K562 (cell line): Measurements from ENCODE around the gene COG7. TPM values are rescaled to one million over a fixed set of nuclear protein-coding genes. Genes with fewer than 3 reads are reported as not detected.

ENCODE experiments used
- ATAC-seq: fragments of 200-7000 bp; cut with Tn5 transposase; 3 replicates; pipeline ENCODE4 v1.9.1; 2020; ENCODE audit warnings: moderate library complexity
- BruUV-seq: library from RNA; stranded (reverse); fragments of 400-500 nt; replicated peaks from 2 replicates; lab custom pipeline; 2021; lab: Mats Ljungman, UMichigan
- CTCF ChIA-PET: fragments of 300-600 bp; formaldehyde crosslinking; extraction: SDS; loops from one replicate; lab custom pipeline; 2021; ENCODE audit warnings: low intra/inter-chr PET ratio; lab: Yijun Ruan, JAX
- POLR2A ChIA-PET: fragments of 300-600, 350-650 bp; sonication (Branson Sonifier 250); formaldehyde crosslinking; extraction: SDS; loops from one replicate; lab custom pipeline; 2021; ENCODE audit warnings: antibody characterized with exemption, inconsistent platforms; lab: Yijun Ruan, JAX
- DNase-seq, 4 experiments: peaks; one replicate each; pipeline versions ENCODE4 v3.0.0 to v3.0.0-alpha.2; 2011 to 2018; ENCODE audit warnings: low spot score in 3 of 4, mixed read lengths in 3 of 4; ENCODE audit errors: extremely low read depth in 1 of 4
- FAIRE-seq: peaks from 2 replicates; lab custom pipeline; 2011; peaks lifted over from hg19 to GRCh38; lab: Jason Lieb, UNC
- H2AFZ ChIP-seq: 2 replicates; pipeline ENCODE4 v1.6.0; 2011; ENCODE audit warnings: low read depth, low read length, control low read depth, inconsistent platforms
- H3K27ac ChIP-seq: fragments of 200-600 bp; 3 replicates; pipeline ENCODE4 v1.8.0; 2011; ENCODE audit warnings: low read depth, mild to moderate bottlenecking, control low read depth, inconsistent platforms, low read length, moderate library complexity, mixed read lengths; ENCODE audit errors: extremely low read depth
- H3K27me3 ChIP-seq, 2 experiments: fragments of 300-600 bp in 1 of 2; 2 replicates in 1 of 2; 3 replicates in 1 of 2; pipeline versions ENCODE4 v1.6.0 to v1.8.0; 2011; ENCODE audit warnings: inconsistent platforms in 2 of 2, low read length in 2 of 2, mild to moderate bottlenecking in 1 of 2, mixed read lengths in 1 of 2, moderate library complexity in 1 of 2; ENCODE audit not compliant: control insufficient read depth in 2 of 2, insufficient read depth in 2 of 2
- H3K36me3 ChIP-seq: fragments of 300-600 bp; 3 replicates; pipeline ENCODE4 v1.8.0; 2011; ENCODE audit warnings: mild to moderate bottlenecking, low read length, inconsistent platforms; ENCODE audit not compliant: control insufficient read depth, insufficient read depth
- H3K4me1 ChIP-seq, 2 experiments: fragments of 200-600 bp in 1 of 2; replicated peaks in 1 of 2; 2 replicates in 1 of 2; 3 replicates in 1 of 2; pipeline versions ENCODE4 v1.5.1 to v1.8.0; 2011; ENCODE audit warnings: inconsistent platforms in 2 of 2, low read length in 2 of 2, mild to moderate bottlenecking in 1 of 2, mixed read lengths in 1 of 2, moderate library complexity in 1 of 2; ENCODE audit not compliant: control insufficient read depth in 2 of 2, insufficient read depth in 2 of 2
- H3K4me2 ChIP-seq: 2 replicates; pipeline ENCODE4 v1.6.1; 2011; ENCODE audit warnings: low read length, control low read depth, inconsistent platforms, mixed read lengths; ENCODE audit not compliant: insufficient read depth
- H3K4me3 ChIP-seq: fragments of 200-600 bp; sonication (generic), shearing (Covaris generic); 2 replicates; pipeline ENCODE4 v1.5.1; 2016; ENCODE audit warnings: control low read depth, inconsistent platforms
- H3K79me2 ChIP-seq: fragments of 200-600 bp; 3 replicates; pipeline ENCODE4 v1.8.0; 2011; ENCODE audit warnings: low read length, inconsistent platforms; ENCODE audit not compliant: control insufficient read depth, insufficient read depth
- H3K9ac ChIP-seq, 2 experiments: 2 replicates each; pipeline versions ENCODE4 v1.6.0 to v1.6.1; 2011; ENCODE audit warnings: low read depth in 2 of 2, low read length in 2 of 2, control low read depth in 1 of 2, inconsistent platforms in 1 of 2, mild to moderate bottlenecking in 1 of 2, mixed read lengths in 1 of 2; ENCODE audit not compliant: insufficient read depth in 1 of 2
- H3K9me1 ChIP-seq: one replicate; pipeline ENCODE4 v1.6.0; 2011; ENCODE audit warnings: inconsistent platforms, mild to moderate bottlenecking, low read length, moderate library complexity; ENCODE audit not compliant: control insufficient read depth, insufficient read depth
- H3K9me3 ChIP-seq: replicated peaks from 2 replicates; pipeline ENCODE4 v1.5.1; 2011; ENCODE audit warnings: low read depth, low read length, inconsistent platforms; ENCODE audit not compliant: control insufficient read depth, insufficient read depth
- H4K20me1 ChIP-seq: replicated peaks from 2 replicates; pipeline ENCODE4 v1.6.1; 2011; ENCODE audit warnings: low read length, inconsistent platforms, mixed read lengths; ENCODE audit not compliant: control insufficient read depth, insufficient read depth
- AFF1 ChIP-seq, 2 experiments: fragments of 450-650 bp; IDR thresholded peaks; 2 replicates each; pipeline ENCODE4 v1.6.1; 2018; ENCODE audit warnings: mild to moderate bottlenecking in 2 of 2, low read depth in 1 of 2; ENCODE audit not compliant: partially characterized antibody in 2 of 2
- GMEB1 ChIP-seq: fragments of 250-450 bp; sonication (Bioruptor Pico); IDR thresholded peaks from 2 replicates; pipeline ENCODE4 v1.4.0; 2020; ENCODE audit warnings: mild to moderate bottlenecking
- KLF1 ChIP-seq: fragments of 450-650 bp; IDR thresholded peaks from 2 replicates; pipeline ENCODE4 v1.6.1; 2016; ENCODE audit warnings: missing genetic modification characterization, missing compliant biosample characterization
- MAZ ChIP-seq, 2 experiments: fragments of 450-650 bp in 1 of 2; sonication (generic) in 1 of 2; formaldehyde crosslinking; IDR thresholded peaks in 1 of 2; conservative IDR thresholded peaks in 1 of 2; 2 replicates each; pipeline versions ENCODE4 v1.4.0 to v1.5.0; 2020; ENCODE audit warnings: mild to moderate bottlenecking in 1 of 2, missing genetic modification reagents in 1 of 2
- MTA1 ChIP-seq: fragments of 450-650 bp; IDR thresholded peaks from 2 replicates; pipeline ENCODE4 v1.6.1; 2017; ENCODE audit warnings: borderline replicate concordance
- PHB2 ChIP-seq: fragments of 450-650 bp; IDR thresholded peaks from 2 replicates; pipeline ENCODE4 v1.6.1; 2017; ENCODE audit warnings: low read depth
- PML ChIP-seq: IDR thresholded peaks from 2 replicates; pipeline ENCODE4 v1.6.1; 2012; ENCODE audit warnings: low read length, inconsistent platforms
- POLR2G ChIP-seq: fragments of 200-400 bp; formaldehyde crosslinking; IDR thresholded peaks from 2 replicates; pipeline ENCODE4 v1.6.1; 2017; ENCODE audit warnings: low read depth, mild to moderate bottlenecking, antibody characterized with exemption, low read length, moderate library complexity
- RFX1 ChIP-seq: fragments of 450-650 bp; IDR thresholded peaks from 2 replicates; pipeline ENCODE4 v1.6.1; 2016; ENCODE audit warnings: mild to moderate bottlenecking, moderate library complexity
- RNF2 ChIP-seq: sonication (generic); IDR thresholded peaks from 2 replicates; pipeline ENCODE4 v1.6.1; 2016
- SMAD2 ChIP-seq: fragments of 150-350 bp; IDR thresholded peaks from 2 replicates; pipeline ENCODE4 v1.6.1; 2014; ENCODE audit warnings: low read depth, mild to moderate bottlenecking, low read length
- THRB ChIP-seq: fragments of 450-650 bp; formaldehyde crosslinking; conservative IDR thresholded peaks from 2 replicates; pipeline ENCODE4 v1.4.0; 2022; ENCODE audit warnings: mild to moderate bottlenecking, missing genetic modification characterization
- VEZF1 ChIP-seq: fragments of 200-800 bp; sonication (Bioruptor generic); IDR thresholded peaks from 2 replicates; pipeline ENCODE4 v1.6.1; 2017; ENCODE audit warnings: missing genetic modification characterization, missing compliant biosample characterization
- ZEB2 ChIP-seq: fragments of 450-650 bp; IDR thresholded peaks from 2 replicates; pipeline ENCODE4 v1.6.1; 2016
- ZNF165 ChIP-seq: fragments of 250-450 bp; sonication (Bioruptor Pico); IDR thresholded peaks from 2 replicates; pipeline ENCODE4 v1.4.0; 2020; ENCODE audit warnings: borderline replicate concordance
- ZNF239 ChIP-seq: fragments of 250-450 bp; sonication (Bioruptor Pico); IDR thresholded peaks from 2 replicates; pipeline ENCODE4 v1.4.0; 2020; ENCODE audit warnings: mild to moderate bottlenecking
- ZNF668 ChIP-seq: fragments of 250-450 bp; sonication (Bioruptor Pico); IDR thresholded peaks from 2 replicates; pipeline ENCODE4 v1.8.0; 2022; ENCODE audit warnings: mild to moderate bottlenecking, inconsistent platforms
- WGBS: fragments of 100-300 bp; shearing (Covaris generic); methylation state at CpG from one replicate; pipeline ENCODE4 v1.1.6; 2016; ENCODE audit warnings: low coverage, mixed read lengths; ENCODE audit not compliant: insufficient coverage; ENCODE audit errors: missing lambda C conversion rate; 5-methylcytosine and 5-hydroxymethylcytosine counted together
- in situ Hi-C: fragments of 300-500 bp; cut with MboI; formaldehyde crosslinking; loops from 4 replicates; pipeline ENCODE4 v1.15.0; 2018; ENCODE audit warnings: inconsistent platforms, mixed read lengths
- intact Hi-C: fragments of 100-400 bp; cut with micrococcal nuclease; formaldehyde crosslinking; loops from 2 replicates; pipeline ENCODE4 v1.14.2; 2022
- polyA plus RNA-seq, 8 experiments: library from polyadenylated mRNA; depleted of rRNA in 4 of 8; stranded (reverse) in 5 of 8; unstranded in 3 of 8; fragments of >200 nt; fragmentation: Nextera tagmentation in 2 of 8; fragmentation: Illumina TruSeq in 1 of 8; extraction: Ambion mirVana in 2 of 8; extraction: Trizol in 1 of 8; gene quantifications; 2 replicates each; pipeline versions ENCODE4 v1.2.1 to v1.2.3, GENCODE V29; 2011 to 2014; ENCODE audit warnings: inconsistent platforms in 1 of 8, missing spikeins in 1 of 8
- total RNA-seq, 7 experiments: library from RNA; depleted of rRNA in 6 of 7; stranded (reverse); fragments of >200 nt in 6 of 7; fragmentation: Illumina TruSeq in 2 of 7; extraction: Trizol in 2 of 7; gene quantifications; 2 replicates each; pipeline versions ENCODE4 v1.2.1 to v1.2.3, GENCODE V29; 2011 to 2021; ENCODE audit warnings: low replicate concordance in 1 of 7

The COG7 gene
- total and polyA plus RNA-seq, 9 of the 15 experiments (the other 6 are each of a cell fraction or from before 2014, with no cell fraction given): 3.8 to 17.6 (median 13.4) TPM

GRCh38 chr16:23367564-23367963 lies 85.4 kb downstream of the COG7 start:
- no peak overlapping the region for H2AFZ ChIP-seq
- DNase-seq (no peak), ATAC-seq (no peak), FAIRE-seq (no peak)
- WGBS: 1% methylated on average over 10 of the region's 10 CpGs
- intact Hi-C loops: no loop called here
- ChIA-PET POLR2A (no interaction called here), CTCF (no interaction called here)
- H3K36me3 ChIP-seq: no peaks in the 10 kb centered on the region
- no peaks in the 10 kb centered on the region for H3K9me1 ChIP-seq
- H3K4me2 ChIP-seq: no peak overlapping the region
- in situ Hi-C loops: no loop called here
- TF ChIP-seq ZNF239 (CRISPR knock-in tag) (no peak), RNF2 (no peak), PHB2 (no peak), SMAD2 (no peak), AFF1 (IDR thresholded peaks at IDR 0.05; ENCODE audit: low read depth in 1 of 2, partially characterized antibody in 2 of 2) (no peak), PML (no peak), ZEB2 (no peak), KLF1 (tag) (no peak), THRB (CRISPR knock-in tag) (no peak), MAZ (CRISPR knock-in tag; conservative IDR thresholded peaks at IDR 0.05 in 1 of 2, IDR thresholded peaks at IDR 0.05 in 1 of 2) (no peak), ZNF668 (no peak), GMEB1 (CRISPR knock-in tag) (no peak), MTA1 (no peak), ZNF165 (CRISPR knock-in tag) (no peak), RFX1 (no peak), POLR2G (no peak), VEZF1 (CRISPR knock-in tag) (no peak)
- H3K27ac ChIP-seq: no peak overlapping the region
- no peaks in the 10 kb centered on the region for H3K9me3 ChIP-seq
- no peak overlapping the region for H3K4me3 ChIP-seq
- H4K20me1 ChIP-seq: no peaks in the 10 kb centered on the region
- no TSS peak for BruUV-seq
- H3K27me3 ChIP-seq: peaks cover 12 to 42% of the 10 kb centered on the region in 2 experiments; a peak in 4 of 5 replicates
- H3K4me1 ChIP-seq: no peaks in the 10 kb centered on the region
- no peak overlapping the region for H3K9ac ChIP-seq
- H3K79me2 ChIP-seq: no peaks in the 10 kb centered on the region
